Endothelial cell of umbilical vein (primary cell): ENCODE measurements around the gene IL10RB. TPM values are rescaled to one million over a fixed set of nuclear protein-coding genes. Genes with fewer than 3 reads are reported as not detected.

Experiments used
- BruUV-seq: library from RNA; stranded (reverse); fragments of 400-500 nt; replicated peaks from 2 replicates; lab custom pipeline; 2021; lab: Mats Ljungman, UMichigan
- CTCF ChIA-PET: fragments of 300-600, 350-600 bp; sonication (Branson Sonifier 250); formaldehyde crosslinking; loops from one replicate; lab custom pipeline; 2021; ENCODE audit warnings: antibody characterized with exemption, inconsistent platforms; lab: Charles Lee
- POLR2A ChIA-PET: fragments of 300-600, 350-600 bp; sonication (Branson Sonifier 250); formaldehyde crosslinking; loops from one replicate; lab custom pipeline; 2021; ENCODE audit warnings: antibody characterized with exemption, inconsistent platforms; lab: Charles Lee
- DNase-seq: peaks from one replicate; pipeline ENCODE4 v3.0.0-alpha.2; 2011; ENCODE audit warnings: low read depth, low spot score
- FAIRE-seq: peaks from 2 replicates; lab custom pipeline; 2011; peaks lifted over from hg19 to GRCh38; lab: Jason Lieb, UNC
- H2AFZ ChIP-seq: 2 replicates; pipeline ENCODE4 v1.6.0; 2012; ENCODE audit warnings: low read depth, low read length, control low read depth, inconsistent platforms
- H3K27ac ChIP-seq: 2 replicates; pipeline ENCODE4 v1.5.1; 2011; ENCODE audit warnings: low read depth, mild to moderate bottlenecking, control low read depth, low read length, moderate library complexity; ENCODE audit not compliant: insufficient read depth
- H3K27me3 ChIP-seq, 2 experiments: 2 replicates each; pipeline versions ENCODE4 v1.6.0 to v1.6.1; 2011; ENCODE audit warnings: low read length in 2 of 2, mixed read lengths in 1 of 2; ENCODE audit not compliant: control insufficient read depth in 2 of 2, insufficient read depth in 2 of 2
- H3K36me3 ChIP-seq, 2 experiments: 2 replicates in 1 of 2; 3 replicates in 1 of 2; pipeline ENCODE4 v1.5.1; 2011; ENCODE audit warnings: low read length in 2 of 2, mild to moderate bottlenecking in 1 of 2, moderate library complexity in 1 of 2; ENCODE audit not compliant: control insufficient read depth in 2 of 2, insufficient read depth in 2 of 2; ENCODE audit errors: extremely low read depth in 1 of 2
- H3K4me1 ChIP-seq: 3 replicates; pipeline ENCODE4 v1.5.1; 2011; ENCODE audit warnings: mild to moderate bottlenecking, low read length; ENCODE audit not compliant: control insufficient read depth, insufficient read depth; ENCODE audit errors: extremely low read depth
- H3K4me2 ChIP-seq: 2 replicates; pipeline ENCODE4 v1.6.1; 2011; ENCODE audit warnings: low read length, control low read depth, mixed read lengths; ENCODE audit not compliant: insufficient read depth
- H3K4me3 ChIP-seq, 3 experiments: fragments of 200-600 bp in 1 of 3; sonication (generic), shearing (Covaris generic) in 1 of 3; replicated peaks in 1 of 3; 2 replicates each; pipeline ENCODE4 v1.5.1; 2011 to 2016; ENCODE audit warnings: control low read depth in 3 of 3, low read length in 3 of 3, mild to moderate bottlenecking in 2 of 3, inconsistent platforms in 1 of 3, low read depth in 1 of 3, moderate library complexity in 1 of 3; ENCODE audit not compliant: insufficient read depth in 1 of 3
- H3K79me2 ChIP-seq: 2 replicates; pipeline ENCODE4 v1.6.0; 2012; ENCODE audit warnings: low read length, inconsistent platforms; ENCODE audit not compliant: control insufficient read depth, insufficient read depth
- H3K9ac ChIP-seq: replicated peaks from 2 replicates; pipeline ENCODE3; 2011; ENCODE audit warnings: low read length, control low read depth; ENCODE audit not compliant: insufficient read depth; ENCODE audit errors: extremely low read depth
- H3K9me1 ChIP-seq: replicated peaks from 3 replicates; pipeline ENCODE4 v1.6.0; 2011; ENCODE audit warnings: mild to moderate bottlenecking, low read length; ENCODE audit not compliant: control insufficient read depth, insufficient read depth; ENCODE audit errors: extremely low read depth
- H3K9me3 ChIP-seq: replicated peaks from 2 replicates; pipeline ENCODE4 v1.5.1; 2012; ENCODE audit warnings: low read length, inconsistent platforms; ENCODE audit not compliant: control insufficient read depth, insufficient read depth
- H4K20me1 ChIP-seq: replicated peaks from 2 replicates; pipeline ENCODE3; 2011; ENCODE audit warnings: mild to moderate bottlenecking, low read length; ENCODE audit not compliant: control insufficient read depth, insufficient read depth; ENCODE audit errors: extremely low read depth
- CTCF ChIP-seq, 2 donors: IDR thresholded peaks; 1 replicate in 1 of 2; 2 replicates in 1 of 2; pipeline ENCODE4 v1.5.1; 2011; ENCODE audit warnings: low read length in 2 of 2, mild to moderate bottlenecking in 2 of 2, moderate library complexity in 2 of 2, control low read depth in 1 of 2, inconsistent platforms in 1 of 2, low read depth in 1 of 2; ENCODE audit not compliant: insufficient read depth in 1 of 2; ENCODE audit errors: extremely low read depth in 1 of 2
- EZH2 ChIP-seq: IDR thresholded peaks from 2 replicates; pipeline ENCODE4 v1.6.1; 2012; ENCODE audit warnings: borderline replicate concordance, low read depth, mild to moderate bottlenecking, moderate library complexity, low read length, inconsistent platforms; ENCODE audit not compliant: severe bottlenecking
- FOS ChIP-seq: IDR thresholded peaks from 2 replicates; pipeline ENCODE4 v1.6.1; 2011; ENCODE audit warnings: mild to moderate bottlenecking, low read length, moderate library complexity, borderline replicate concordance; ENCODE audit not compliant: insufficient read depth
- GATA2 ChIP-seq: IDR thresholded peaks from 2 replicates; pipeline ENCODE4 v1.7.0; 2011; ENCODE audit warnings: low read depth, mild to moderate bottlenecking, moderate library complexity, mixed read lengths, low read length; ENCODE audit not compliant: insufficient read length, insufficient read depth
- JUN ChIP-seq: IDR thresholded peaks from 2 replicates; pipeline ENCODE4 v1.6.1; 2011; ENCODE audit warnings: borderline replicate concordance, low read depth; ENCODE audit not compliant: insufficient read length, insufficient read depth
- MAX ChIP-seq: IDR thresholded peaks from 2 replicates; pipeline ENCODE4 v1.6.1; 2011; ENCODE audit not compliant: insufficient read depth, insufficient read length
- MYC ChIP-seq: IDR thresholded peaks from one replicate; pipeline ENCODE4 v1.6.1; 2011; ENCODE audit warnings: mild to moderate bottlenecking, low read depth, low read length
- POLR2A ChIP-seq: IDR thresholded peaks from 2 replicates; pipeline ENCODE4 v1.6.1; 2012; ENCODE audit warnings: low read depth, mild to moderate bottlenecking, control low read depth, low read length
- POLR2AphosphoS5 ChIP-seq: IDR thresholded peaks from 2 replicates; pipeline ENCODE4 v1.6.1; 2012; ENCODE audit warnings: low read depth, mild to moderate bottlenecking, control low read depth, low read length, moderate library complexity; ENCODE audit not compliant: insufficient read depth
- dilution Hi-C: fragments of 300-500 bp; cut with MboI; formaldehyde crosslinking; loops from one replicate; pipeline ENCODE4 v1.15.0; 2019; ENCODE audit warnings: low sequenced_read_pairs; ENCODE audit not compliant: extremely low pct_ligation_motif_present
- intact Hi-C: fragments of 100-400 bp; cut with micrococcal nuclease; formaldehyde crosslinking; loops from one replicate; pipeline ENCODE4 v1.10.0; 2022
- polyA plus RNA-seq, 4 experiments: library from polyadenylated mRNA; depleted of rRNA in 3 of 4; stranded (reverse) in 3 of 4; unstranded in 1 of 4; fragments of >200 nt; gene quantifications; 2 replicates each; pipeline versions ENCODE4 v1.2.1 to v1.2.3, GENCODE V29; 2011 to 2012; ENCODE audit warnings: missing spikeins in 1 of 4
- total RNA-seq: library from RNA; stranded (reverse); gene quantifications from 2 replicates; pipeline ENCODE4 v1.2.3, GENCODE V29; 2021

The IL10RB gene
- total and polyA plus RNA-seq, 2 donors (not counting 3 experiments of a cell fraction or from before 2014, with no cell fraction given) = 21.9 to 31.4 TPM

- H3K9ac ChIP-seq = peak overlapping the region; percentile 68
- H3K27ac ChIP-seq = peak overlapping the region; percentile 54
- no peaks in the 10 kb centered on the region for H3K9me1 ChIP-seq
- ChIA-PET POLR2A (interaction anchor here (1.0 kb wide), 1 partner anchor 58 kb away, joined by 4 read pairs; the partner anchor contains the start of gene IFNAR1), CTCF (interaction anchor here (1.0 to 3.6 kb wide), 4 partner anchors 34 to 94 kb away, joined by 3 to 21 read pairs (median 4); no protein-coding TSS in a partner anchor)
- TF ChIP-seq POLR2AphosphoS5 (no peak), EZH2 (no peak), FOS (no peak), GATA2 (no peak), MAX (no peak), CTCF (IDR thresholded peaks at IDR 0.05; ENCODE audit: extremely low read depth in 1 of 2, insufficient read depth in 1 of 2, low read depth in 1 of 2, low read length in 2 of 2) (no peak), JUN (no peak), POLR2A (no peak), MYC (no peak)
- peak overlapping the region; percentile 85 for H3K4me2 ChIP-seq
- H3K9me3 ChIP-seq = no peaks in the 10 kb centered on the region
- peaks cover 10% of the 10 kb centered on the region for H3K4me1 ChIP-seq
- dilution Hi-C loops (no loop called here), intact Hi-C loops (loop anchor here (1.0 to 2.0 kb wide), 5 partner anchors 20 to 179 kb away; no protein-coding TSS in a partner anchor)
- H3K4me3 ChIP-seq = peak overlapping the region; percentile 77 to 88 (median 84)
- DNase-seq (no peak), FAIRE-seq (no peak)
- no peaks in the 10 kb centered on the region for H3K27me3 ChIP-seq
- peaks cover 2% of the 10 kb centered on the region for H3K79me2 ChIP-seq
- BruUV-seq = no TSS peak
- peak overlapping the region; percentile 76 for H2AFZ ChIP-seq
- H4K20me1 ChIP-seq = no peaks in the 10 kb centered on the region
- peaks cover 2 to 7% of the 10 kb centered on the region in 2 experiments for H3K36me3 ChIP-seq
Observed at GRCh38 chr21:33266789-33267135, 595 bp downstream of the IL10RB start.
